GM21367 (cell line): ENCODE measurements around the gene BCR.

Experiments
- ATAC-seq: cut with Tn5 transposase; IDR thresholded peaks from one replicate; pipeline ENCODE4 v1.9.1; 2021; ENCODE audit not compliant: unreplicated experiment

Gene BCR

GRCh38 chr22:23215294-23216241, 35.3 kb downstream of the BCR start:
- ATAC-seq, result no peak

GRCh38 chr22:23216461-23217170, 36.3 kb downstream of the BCR start:
- ATAC-seq, result no peak

GRCh38 chr22:23217171-23218052, 37.1 kb downstream of the BCR start:
- ATAC-seq, result no peak

GRCh38 chr22:23218053-23218866, 38.0 kb downstream of the BCR start:
- no peak for ATAC-seq

GRCh38 chr22:23218867-23219251, 38.5 kb downstream of the BCR start:
- no peak for ATAC-seq

GRCh38 chr22:23219317-23219716, 39.0 kb downstream of the BCR start:
- no peak for ATAC-seq

GRCh38 chr22:23219822-23220484, 39.6 kb downstream of the BCR start:
- ATAC-seq, result no peak

- no peak for ATAC-seq
These were observed 40.4 kb downstream of the BCR start for GRCh38 chr22:23220485-23221350.

GRCh38 chr22:23221351-23221804, 41.1 kb downstream of the BCR start:
- ATAC-seq, result no peak

GRCh38 chr22:23222033-23222792, 41.9 kb downstream of the BCR start:
- no peak for ATAC-seq

- ATAC-seq, result no peak
These were observed 42.7 kb downstream of the BCR start for GRCh38 chr22:23222793-23223568.

- ATAC-seq, result no peak
These were observed 43.4 kb downstream of the BCR start for GRCh38 chr22:23223569-23224317.

- no peak for ATAC-seq
These were observed 44.5 kb downstream of the BCR start for GRCh38 chr22:23224846-23225245.

GRCh38 chr22:23225337-23225723, 45.0 kb downstream of the BCR start:
- ATAC-seq, result no peak

- ATAC-seq, result no peak
These were observed 45.6 kb downstream of the BCR start for GRCh38 chr22:23225724-23226496.

- ATAC-seq, result no peak
These were observed 46.2 kb downstream of the BCR start for GRCh38 chr22:23226497-23226850.
